ENCODE results near the gene FGF13.

GRCh38 chrX:138709886-138710791, 1.4 kb downstream of the FGF13 start:
- TF ChIP-seq CTCF (conservative IDR thresholded peaks at IDR 0.05; ENCODE audit: low read depth, low read length) (no peak), MAFK (IDR thresholded peaks at IDR 0.05; ENCODE audit: low read depth, low read length) (no peak), SMC3 (IDR thresholded peaks at IDR 0.05; ENCODE audit: low read depth, low read length) (no peak), POLR2A (IDR thresholded peaks at IDR 0.05; ENCODE audit: low read depth, low read length) (no peak), USF2 (IDR thresholded peaks at IDR 0.05; ENCODE audit: low read depth, low read length) (no peak), RAD21 (IDR thresholded peaks at IDR 0.05; ENCODE audit: low read length) (no peak), ELK1 (IDR thresholded peaks at IDR 0.05; ENCODE audit: borderline replicate concordance, low read depth, low read length) (no peak), CEBPB (IDR thresholded peaks at IDR 0.05; ENCODE audit: low read depth, low read length) (no peak), RFX5 (IDR thresholded peaks at IDR 0.05; ENCODE audit: low read depth, low read length) (no peak), FOS (IDR thresholded peaks at IDR 0.05; ENCODE audit: low read depth, low read length) (no peak)

All from IMR-90 (cell line).